ENCODE measurements around the gene KRT10. TPM values are rescaled to one million over a fixed set of nuclear protein-coding genes. Genes with fewer than 3 reads are reported as not detected.

KRT10 gene
- total and polyA plus RNA-seq, 4 donors, result 1.6 to 52.5 (median 7.1) TPM

DNA sequence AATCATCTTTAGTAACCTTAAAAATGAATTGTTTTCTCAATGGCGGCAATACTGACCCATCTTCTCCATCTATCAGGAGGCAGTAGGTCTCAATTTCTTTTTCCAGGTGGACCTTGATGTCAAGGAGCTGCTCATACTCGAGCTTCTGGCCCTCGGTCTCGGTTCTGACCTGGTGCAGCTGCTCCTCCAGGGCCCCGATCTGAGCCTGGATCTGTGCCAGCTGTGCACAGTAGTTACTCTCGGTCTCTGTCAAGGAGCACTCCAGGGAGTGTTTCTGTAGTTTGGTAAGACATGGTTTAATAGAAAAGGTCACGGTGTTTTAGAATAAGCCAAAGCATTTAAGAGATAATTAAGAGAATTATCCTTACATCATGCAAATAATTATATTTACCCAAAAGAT, 45.0 kb downstream of the KRT10 start (continued):
- TF ChIP-seq, protein P1, sequence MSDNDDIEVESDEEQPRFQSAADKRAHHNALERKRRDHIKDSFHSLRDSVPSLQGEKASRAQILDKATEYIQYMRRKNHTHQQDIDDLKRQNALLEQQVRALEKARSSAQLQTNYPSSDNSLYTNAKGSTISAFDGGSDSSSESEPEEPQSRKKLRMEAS (IDR thresholded peaks at IDR 0.05), result no peak

DNA sequence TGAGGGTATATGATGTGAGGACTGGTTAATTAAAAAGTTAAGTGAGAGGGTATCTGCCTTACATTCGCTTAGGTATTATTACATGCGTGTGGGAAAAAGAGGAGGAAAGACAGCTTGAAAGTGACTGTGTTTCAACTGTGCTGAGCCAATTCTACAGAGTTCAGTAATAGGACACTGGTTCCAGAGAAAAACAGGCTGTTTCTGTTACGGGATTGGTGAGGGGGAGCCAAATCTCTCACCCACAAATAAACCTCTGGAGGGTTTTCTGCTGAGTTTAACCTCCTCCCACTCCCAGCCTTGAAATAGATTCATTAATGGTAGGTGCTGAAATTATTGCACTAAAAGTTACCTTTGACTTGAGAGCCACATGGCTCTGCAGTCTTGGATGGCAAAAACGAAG, 46.5 kb downstream of the KRT10 start:
- TF ChIP-seq EGR1 (IDR thresholded peaks at IDR 0.05; ENCODE audit: low read depth in 2 of 2), result no peak
- TF ChIP-seq FOXA2 (IDR thresholded peaks at IDR 0.05), result no peak
- no peak for TF ChIP-seq HNF4A (conservative IDR thresholded peaks at IDR 0.05)
- no peak for TF ChIP-seq FOXA1 (IDR thresholded peaks at IDR 0.05)
- TF ChIP-seq, protein P2, sequence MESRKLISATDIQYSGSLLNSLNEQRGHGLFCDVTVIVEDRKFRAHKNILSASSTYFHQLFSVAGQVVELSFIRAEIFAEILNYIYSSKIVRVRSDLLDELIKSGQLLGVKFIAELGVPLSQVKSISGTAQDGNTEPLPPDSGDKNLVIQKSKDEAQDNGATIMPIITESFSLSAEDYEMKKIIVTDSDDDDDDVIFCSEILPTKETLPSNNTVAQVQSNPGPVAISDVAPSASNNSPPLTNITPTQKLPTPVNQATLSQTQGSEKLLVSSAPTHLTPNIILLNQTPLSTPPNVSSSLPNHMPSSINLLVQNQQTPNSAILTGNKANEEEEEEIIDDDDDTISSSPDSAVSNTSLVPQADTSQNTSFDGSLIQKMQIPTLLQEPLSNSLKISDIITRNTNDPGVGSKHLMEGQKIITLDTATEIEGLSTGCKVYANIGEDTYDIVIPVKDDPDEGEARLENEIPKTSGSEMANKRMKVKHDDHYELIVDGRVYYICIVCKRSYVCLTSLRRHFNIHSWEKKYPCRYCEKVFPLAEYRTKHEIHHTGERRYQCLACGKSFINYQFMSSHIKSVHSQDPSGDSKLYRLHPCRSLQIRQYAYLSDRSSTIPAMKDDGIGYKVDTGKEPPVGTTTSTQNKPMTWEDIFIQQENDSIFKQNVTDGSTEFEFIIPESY (IDR thresholded peaks at IDR 0.05), result no peak
- no peak for TF ChIP-seq NR2F2 (IDR thresholded peaks at IDR 0.05)
- Histone ChIP-seq H3K9me3 (ENCODE audit: control insufficient read depth in 4 of 4, low read length in 3 of 4) (no peaks in the 10 kb centered on the region), H3K4me3 (ENCODE audit: low read depth in 1 of 3, low read length in 3 of 3) (no peak overlapping the region), H3K9ac (ENCODE audit: low read depth in 1 of 2, low read length in 2 of 2) (no peak overlapping the region), H3K27ac (ENCODE audit: low read depth in 1 of 2, low read length in 2 of 2) (no peak overlapping the region), H3K4me1 (ENCODE audit: control insufficient read depth in 4 of 4, insufficient read depth in 4 of 4, low read length in 3 of 4) (peaks cover 0 to 4% (median 2%) of the 10 kb centered on the region in 4 donors), H3K36me3 (ENCODE audit: control insufficient read depth in 4 of 4, insufficient read depth in 3 of 4, low read depth in 1 of 4, low read length in 3 of 4) (no peaks in the 10 kb centered on the region), H3K27me3 (ENCODE audit: control insufficient read depth in 4 of 4, insufficient read depth in 4 of 4, low read length in 3 of 4) (peaks cover 0 to 23% (median 2%) of the 10 kb centered on the region in 4 donors)
- no peak for DNase-seq (ENCODE audit: low spot score)
- 81% methylated on average over 4 of the region's 4 CpGs for WGBS

- Histone ChIP-seq H3K27ac (ENCODE audit: low read depth in 1 of 2, low read length in 2 of 2) (no peak within 1 kb of the TSS), H3K36me3 (ENCODE audit: control insufficient read depth in 4 of 4, insufficient read depth in 3 of 4, low read depth in 1 of 4, low read length in 3 of 4) (no peaks in the 10 kb centered on the region), H3K27me3 (ENCODE audit: control insufficient read depth in 4 of 4, insufficient read depth in 4 of 4, low read length in 3 of 4) (peaks cover 0 to 18% (median 1%) of the 10 kb centered on the region in 4 donors), H3K9me3 (ENCODE audit: control insufficient read depth in 4 of 4, low read length in 3 of 4) (no peaks in the 10 kb centered on the region), H3K9ac (ENCODE audit: low read depth in 1 of 2, low read length in 2 of 2) (no peak within 1 kb of the TSS), H3K4me1 (ENCODE audit: control insufficient read depth in 4 of 4, insufficient read depth in 4 of 4, low read length in 3 of 4) (no peaks in the 10 kb centered on the region), H3K4me3 (ENCODE audit: low read depth in 1 of 3, low read length in 3 of 3) (no peak within 1 kb of the TSS)
- TF ChIP-seq HNF4A (conservative IDR thresholded peaks at IDR 0.05) (no peak), GABPA (IDR thresholded peaks at IDR 0.05 in 1 of 2, conservative IDR thresholded peaks at IDR 0.05 in 1 of 2) (no peak), EGR1 (IDR thresholded peaks at IDR 0.05; ENCODE audit: low read depth in 2 of 2) (no peak), JUND (IDR thresholded peaks at IDR 0.05) (no peak), YY1 (IDR thresholded peaks at IDR 0.05) (no peak), SP1 (IDR thresholded peaks at IDR 0.05) (no peak), NR2F2 (IDR thresholded peaks at IDR 0.05) (no peak), TAF1 (conservative IDR thresholded peaks at IDR 0.05) (no peak), FOXA1 (IDR thresholded peaks at IDR 0.05) (no peak), RXRA (IDR thresholded peaks at IDR 0.05) (no peak)
- TF ChIP-seq, protein P3, sequence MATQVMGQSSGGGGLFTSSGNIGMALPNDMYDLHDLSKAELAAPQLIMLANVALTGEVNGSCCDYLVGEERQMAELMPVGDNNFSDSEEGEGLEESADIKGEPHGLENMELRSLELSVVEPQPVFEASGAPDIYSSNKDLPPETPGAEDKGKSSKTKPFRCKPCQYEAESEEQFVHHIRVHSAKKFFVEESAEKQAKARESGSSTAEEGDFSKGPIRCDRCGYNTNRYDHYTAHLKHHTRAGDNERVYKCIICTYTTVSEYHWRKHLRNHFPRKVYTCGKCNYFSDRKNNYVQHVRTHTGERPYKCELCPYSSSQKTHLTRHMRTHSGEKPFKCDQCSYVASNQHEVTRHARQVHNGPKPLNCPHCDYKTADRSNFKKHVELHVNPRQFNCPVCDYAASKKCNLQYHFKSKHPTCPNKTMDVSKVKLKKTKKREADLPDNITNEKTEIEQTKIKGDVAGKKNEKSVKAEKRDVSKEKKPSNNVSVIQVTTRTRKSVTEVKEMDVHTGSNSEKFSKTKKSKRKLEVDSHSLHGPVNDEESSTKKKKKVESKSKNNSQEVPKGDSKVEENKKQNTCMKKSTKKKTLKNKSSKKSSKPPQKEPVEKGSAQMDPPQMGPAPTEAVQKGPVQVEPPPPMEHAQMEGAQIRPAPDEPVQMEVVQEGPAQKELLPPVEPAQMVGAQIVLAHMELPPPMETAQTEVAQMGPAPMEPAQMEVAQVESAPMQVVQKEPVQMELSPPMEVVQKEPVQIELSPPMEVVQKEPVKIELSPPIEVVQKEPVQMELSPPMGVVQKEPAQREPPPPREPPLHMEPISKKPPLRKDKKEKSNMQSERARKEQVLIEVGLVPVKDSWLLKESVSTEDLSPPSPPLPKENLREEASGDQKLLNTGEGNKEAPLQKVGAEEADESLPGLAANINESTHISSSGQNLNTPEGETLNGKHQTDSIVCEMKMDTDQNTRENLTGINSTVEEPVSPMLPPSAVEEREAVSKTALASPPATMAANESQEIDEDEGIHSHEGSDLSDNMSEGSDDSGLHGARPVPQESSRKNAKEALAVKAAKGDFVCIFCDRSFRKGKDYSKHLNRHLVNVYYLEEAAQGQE (IDR thresholded peaks at IDR 0.05), result no peak
- TF ChIP-seq, protein P4, sequence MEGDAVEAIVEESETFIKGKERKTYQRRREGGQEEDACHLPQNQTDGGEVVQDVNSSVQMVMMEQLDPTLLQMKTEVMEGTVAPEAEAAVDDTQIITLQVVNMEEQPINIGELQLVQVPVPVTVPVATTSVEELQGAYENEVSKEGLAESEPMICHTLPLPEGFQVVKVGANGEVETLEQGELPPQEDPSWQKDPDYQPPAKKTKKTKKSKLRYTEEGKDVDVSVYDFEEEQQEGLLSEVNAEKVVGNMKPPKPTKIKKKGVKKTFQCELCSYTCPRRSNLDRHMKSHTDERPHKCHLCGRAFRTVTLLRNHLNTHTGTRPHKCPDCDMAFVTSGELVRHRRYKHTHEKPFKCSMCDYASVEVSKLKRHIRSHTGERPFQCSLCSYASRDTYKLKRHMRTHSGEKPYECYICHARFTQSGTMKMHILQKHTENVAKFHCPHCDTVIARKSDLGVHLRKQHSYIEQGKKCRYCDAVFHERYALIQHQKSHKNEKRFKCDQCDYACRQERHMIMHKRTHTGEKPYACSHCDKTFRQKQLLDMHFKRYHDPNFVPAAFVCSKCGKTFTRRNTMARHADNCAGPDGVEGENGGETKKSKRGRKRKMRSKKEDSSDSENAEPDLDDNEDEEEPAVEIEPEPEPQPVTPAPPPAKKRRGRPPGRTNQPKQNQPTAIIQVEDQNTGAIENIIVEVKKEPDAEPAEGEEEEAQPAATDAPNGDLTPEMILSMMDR (IDR thresholded peaks at IDR 0.05; ENCODE audit: low read depth, low read length, missing input control), result no peak
- TF ChIP-seq, protein P5, sequence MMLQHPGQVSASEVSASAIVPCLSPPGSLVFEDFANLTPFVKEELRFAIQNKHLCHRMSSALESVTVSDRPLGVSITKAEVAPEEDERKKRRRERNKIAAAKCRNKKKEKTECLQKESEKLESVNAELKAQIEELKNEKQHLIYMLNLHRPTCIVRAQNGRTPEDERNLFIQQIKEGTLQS (IDR thresholded peaks at IDR 0.05), result no peak
- TF ChIP-seq, protein P2 (IDR thresholded peaks at IDR 0.05), result no peak
- no peak for DNase-seq (ENCODE audit: low spot score)
- WGBS, result 86% methylated on average over 3 of the region's 3 CpGs
Observed at GRCh38 chr17:40772101-40772500, 50.3 kb downstream of the KRT10 start, which contains the start of gene KRT26. TSS of gene KRT26 (minus strand) at chr17:40772201. CDS start at chr17:40772113, 88 bp downstream.
